GM08714 (cell line): Measurements from ENCODE around the gene PGGT1B.

Experiments
- H3K4me3 ChIP-seq: fragments of 200-500 bp; sonication (Bioruptor generic); 2 replicates; pipeline ENCODE4 v1.5.1; 2014; ENCODE audit warnings: mild to moderate bottlenecking, low read length, inconsistent platforms
- ZNF274 ChIP-seq: IDR thresholded peaks from 2 replicates; pipeline ENCODE4 v1.6.1; 2012; ENCODE audit warnings: mild to moderate bottlenecking, low read depth, low read length

The PGGT1B gene

DNA sequence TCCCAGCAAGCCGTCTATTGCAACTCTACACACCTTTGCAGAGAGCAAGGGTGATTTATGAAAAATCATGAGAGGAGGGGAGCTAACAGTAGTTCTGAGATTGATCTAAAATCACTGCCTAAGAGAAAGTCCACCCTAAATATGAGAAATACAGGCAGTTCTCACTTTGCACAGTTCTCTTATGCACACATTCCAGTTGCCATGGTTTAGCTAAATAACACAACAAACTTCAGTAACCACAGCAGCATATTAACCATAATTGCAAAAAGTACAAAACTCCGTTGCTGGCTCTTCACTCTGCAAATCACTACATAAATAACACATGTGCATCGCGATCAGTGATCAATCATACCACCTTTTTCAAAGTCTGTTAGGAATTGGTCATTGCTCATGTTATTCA is 31.1 kb downstream of the PGGT1B start:
- no peak for TF ChIP-seq ZNF274

DNA sequence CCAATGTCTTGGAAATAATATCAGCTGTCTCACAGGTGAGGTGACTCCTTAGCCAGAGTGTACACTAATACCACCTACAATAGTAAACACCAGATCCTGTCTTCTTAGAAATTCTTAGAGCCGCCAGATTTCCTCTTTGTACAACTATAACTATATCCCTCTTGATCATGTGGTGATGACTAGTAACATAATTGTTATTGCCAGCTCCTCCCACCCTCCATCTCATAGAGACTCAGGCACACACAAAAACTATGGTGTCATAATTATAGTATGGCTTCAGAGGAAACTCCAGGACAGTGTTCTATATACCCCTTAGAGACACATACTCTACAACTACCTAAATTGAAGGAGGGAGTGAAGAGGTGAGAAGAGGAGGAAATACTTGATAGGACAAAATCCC is 33.1 kb downstream of the PGGT1B start:
- H3K4me3 ChIP-seq: no peak overlapping the region
- TF ChIP-seq ZNF274: no peak

More for the DNA sequence above, 31.1 kb downstream of the PGGT1B start:
- no peak overlapping the region for H3K4me3 ChIP-seq

DNA sequence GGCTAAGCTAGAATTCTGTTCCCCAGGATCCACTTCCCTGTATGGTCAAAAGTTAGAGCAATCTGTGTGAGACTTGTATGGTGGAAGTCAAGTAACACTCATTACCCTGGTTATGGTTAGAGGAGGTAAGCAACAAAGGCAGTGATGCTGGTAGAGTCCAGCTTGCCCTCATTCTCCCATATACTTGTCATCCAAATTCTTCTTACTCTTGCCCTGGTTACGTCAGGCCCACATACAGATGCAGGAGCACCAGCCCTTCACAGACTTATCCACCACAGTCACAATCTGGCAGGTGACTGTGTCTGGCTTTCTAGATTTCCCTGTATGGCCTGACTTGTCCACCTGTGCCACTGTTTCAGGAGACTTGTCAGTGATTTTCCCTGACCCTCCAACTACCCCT is 35.4 kb downstream of the PGGT1B start:
- TF ChIP-seq ZNF274: no peak
- no peak overlapping the region for H3K4me3 ChIP-seq

DNA sequence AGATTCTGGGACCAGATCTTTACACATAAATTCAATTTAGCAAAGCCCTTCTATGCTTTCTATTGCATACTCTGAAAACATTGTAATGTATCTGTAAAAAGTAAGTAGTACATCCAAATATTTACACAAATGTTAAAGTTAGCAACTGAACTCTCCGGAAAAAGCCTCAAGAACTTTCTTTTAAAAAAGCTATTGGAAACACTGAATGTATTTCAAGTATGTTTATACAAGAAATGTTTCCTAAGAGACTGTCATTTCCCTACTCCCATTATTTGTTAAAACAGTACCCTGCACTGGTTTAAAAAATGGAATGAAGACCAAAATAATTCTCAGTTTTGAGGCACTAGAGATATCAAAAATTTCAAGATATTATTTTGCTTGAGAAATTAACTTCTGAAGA is 48.1 kb downstream of the PGGT1B start:
- no peak overlapping the region for H3K4me3 ChIP-seq
- TF ChIP-seq ZNF274: no peak

DNA sequence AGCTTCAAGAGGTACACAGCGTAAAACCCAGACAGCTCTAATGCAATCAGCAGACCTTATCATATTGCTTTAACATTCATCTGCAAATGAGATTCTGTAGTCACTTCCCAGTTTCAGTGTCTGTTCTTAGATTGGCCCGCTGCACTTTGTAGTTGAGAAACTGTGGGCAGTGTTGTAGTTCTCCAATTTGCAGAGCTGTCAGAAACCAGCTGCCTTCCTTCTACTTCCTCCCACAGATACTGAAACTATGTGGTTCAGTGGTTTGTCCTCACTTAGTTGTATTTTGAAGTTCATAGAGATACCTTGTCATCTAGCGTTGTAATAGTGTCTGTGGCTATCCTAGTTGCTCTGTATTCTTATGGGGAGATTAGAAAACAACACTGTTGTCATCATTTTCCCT is 53.4 kb downstream of the PGGT1B start:
- no peak for TF ChIP-seq ZNF274
- H3K4me3 ChIP-seq: no peak overlapping the region

DNA sequence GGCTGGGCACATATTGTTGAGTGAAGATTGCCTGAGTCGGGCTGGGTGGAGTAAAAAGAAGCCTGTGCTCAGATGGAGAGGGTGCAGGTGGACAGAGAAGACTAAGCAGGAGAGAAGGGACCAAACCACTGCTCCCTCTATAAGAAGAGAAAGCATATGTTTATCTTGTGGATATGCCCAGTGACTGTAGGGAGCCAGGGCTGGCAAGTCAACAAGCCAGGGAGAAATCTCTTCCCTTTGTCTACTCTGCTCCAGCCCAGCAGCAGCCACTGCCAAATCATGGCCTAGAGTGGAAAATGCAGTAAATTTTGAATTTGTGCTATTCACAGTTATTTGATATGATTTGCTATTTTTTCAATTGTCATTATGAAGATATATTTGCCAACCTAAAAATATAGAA is 59.7 kb downstream of the PGGT1B start:
- H3K4me3 ChIP-seq: no peak overlapping the region
- TF ChIP-seq ZNF274: no peak

DNA sequence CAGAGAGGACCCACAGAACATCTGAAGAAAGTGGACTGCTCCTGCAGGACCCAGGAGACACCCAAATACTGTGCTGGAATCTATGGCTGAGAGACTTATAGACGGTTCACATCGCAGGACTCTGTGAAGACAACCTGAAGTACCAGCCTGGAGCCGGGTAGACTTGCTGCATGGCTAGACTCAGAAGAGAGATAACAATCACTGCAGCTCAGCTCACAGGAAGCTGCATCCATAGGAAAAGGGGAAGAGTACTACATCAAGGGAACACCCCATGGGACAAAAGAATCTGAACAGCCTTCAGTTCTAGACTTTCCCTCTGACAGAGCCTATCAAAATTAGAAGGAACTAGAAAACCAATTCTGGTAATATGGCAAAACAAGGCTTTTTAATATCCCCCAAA is 66.5 kb downstream of the PGGT1B start:
- no peak for TF ChIP-seq ZNF274

DNA sequence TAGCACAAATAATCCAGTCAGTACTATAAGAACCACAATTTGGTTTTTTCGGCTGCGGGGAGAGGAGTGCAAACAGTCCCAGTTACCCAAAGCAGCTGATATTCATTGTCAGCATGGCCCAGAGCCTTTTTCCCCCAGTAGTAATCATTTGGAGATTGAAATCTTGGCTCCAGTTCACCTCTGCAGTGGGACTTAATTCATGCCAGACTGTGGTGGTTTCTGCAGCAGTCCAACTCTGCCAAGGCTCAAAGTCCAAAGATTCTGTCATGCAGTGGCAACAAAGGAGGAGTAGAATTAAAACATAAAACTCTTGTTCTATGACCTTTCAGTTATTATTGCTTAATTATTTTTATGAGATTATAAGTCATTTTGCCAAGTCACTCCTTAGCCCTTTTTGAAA is 68.0 kb downstream of the PGGT1B start:
- TF ChIP-seq ZNF274: no peak
- no peak overlapping the region for H3K4me3 ChIP-seq

More for the DNA sequence above, 66.5 kb downstream of the PGGT1B start:
- H3K4me3 ChIP-seq: no peak overlapping the region

DNA sequence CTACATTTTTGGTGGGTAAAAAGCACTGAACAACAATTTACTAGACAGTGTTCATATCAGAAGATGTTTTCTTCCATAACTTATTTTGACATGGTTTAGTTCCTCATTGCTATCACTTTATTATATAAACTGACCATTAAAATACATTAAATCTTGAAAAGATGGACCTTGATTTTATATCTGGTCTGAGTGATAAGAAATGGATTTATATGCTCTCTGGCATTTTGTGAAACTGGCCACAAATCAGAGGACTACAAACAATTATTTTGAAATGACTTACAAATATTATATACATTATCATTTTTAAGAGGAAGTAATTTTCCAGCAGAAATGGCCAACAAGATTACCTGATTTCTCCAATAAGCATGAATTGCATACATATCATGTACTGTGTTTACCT is 69.4 kb downstream of the PGGT1B start:
- TF ChIP-seq ZNF274: no peak
- H3K4me3 ChIP-seq: no peak overlapping the region

DNA sequence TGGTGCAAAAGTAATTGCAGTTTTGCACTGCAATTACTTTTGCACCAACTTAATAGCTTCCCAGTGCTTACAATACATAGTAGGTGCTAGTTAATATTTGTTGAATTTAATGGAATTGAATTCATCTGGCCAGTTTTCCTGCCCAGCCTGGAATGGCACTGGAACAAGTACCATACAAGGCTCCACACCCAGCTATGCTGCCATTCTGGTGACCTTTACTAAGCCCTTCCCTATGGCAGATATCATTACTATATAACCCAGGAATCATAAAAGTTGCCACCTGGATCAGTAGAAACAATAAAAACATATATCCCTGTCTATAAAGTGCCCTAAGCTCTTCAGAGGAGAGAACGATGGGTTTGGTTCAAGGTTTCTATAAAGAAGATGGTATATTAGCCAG is 70.6 kb downstream of the PGGT1B start:
- TF ChIP-seq ZNF274: no peak
- no peak overlapping the region for H3K4me3 ChIP-seq

DNA sequence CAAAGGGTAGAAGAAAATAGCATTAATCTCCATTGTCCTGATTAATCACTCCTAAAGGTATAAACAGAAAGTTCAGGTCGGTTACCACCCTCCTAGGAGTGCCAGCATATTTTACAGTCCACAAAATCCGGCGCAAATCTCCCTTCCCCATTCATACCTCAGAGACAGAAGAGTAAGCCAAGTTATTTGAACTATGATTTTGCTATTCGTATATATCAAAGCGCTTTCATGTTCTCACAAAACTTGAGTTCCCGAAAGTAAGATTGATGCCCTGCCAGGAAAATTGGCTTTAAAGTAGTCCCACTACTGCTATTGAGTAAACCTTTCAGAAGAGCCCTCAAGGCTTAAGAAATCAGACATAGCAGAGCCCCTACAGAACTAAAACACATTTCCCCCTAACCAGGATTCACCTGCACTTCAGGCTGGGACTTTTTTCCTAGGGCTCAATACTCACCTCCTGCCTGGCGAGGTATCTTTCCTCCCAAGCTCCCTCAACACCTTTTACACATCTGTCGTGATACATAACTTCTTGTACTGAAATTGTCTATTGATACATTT is 71.1 kb downstream of the PGGT1B start:
- TF ChIP-seq ZNF274: no peak
- no peak overlapping the region for H3K4me3 ChIP-seq

DNA sequence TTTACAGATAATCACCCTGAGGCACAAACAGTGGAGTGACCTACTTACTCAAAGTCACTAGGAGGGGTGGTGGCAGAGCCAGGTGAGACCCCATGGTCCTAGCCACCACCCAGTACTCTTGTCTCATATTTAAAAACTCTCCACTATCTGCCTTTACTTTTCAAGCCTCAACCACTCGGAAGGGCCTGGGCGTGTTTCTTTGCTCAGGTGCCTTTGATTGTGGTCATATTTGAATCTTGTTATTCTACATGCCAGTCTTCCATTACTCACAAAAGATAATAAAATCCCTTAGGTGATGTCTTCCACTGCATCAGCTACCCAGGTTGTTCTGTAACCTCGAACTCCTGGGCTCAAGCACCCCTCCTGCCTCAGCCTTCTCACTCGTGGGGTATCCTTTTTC is 72.3 kb downstream of the PGGT1B start:
- H3K4me3 ChIP-seq: no peak overlapping the region

DNA sequence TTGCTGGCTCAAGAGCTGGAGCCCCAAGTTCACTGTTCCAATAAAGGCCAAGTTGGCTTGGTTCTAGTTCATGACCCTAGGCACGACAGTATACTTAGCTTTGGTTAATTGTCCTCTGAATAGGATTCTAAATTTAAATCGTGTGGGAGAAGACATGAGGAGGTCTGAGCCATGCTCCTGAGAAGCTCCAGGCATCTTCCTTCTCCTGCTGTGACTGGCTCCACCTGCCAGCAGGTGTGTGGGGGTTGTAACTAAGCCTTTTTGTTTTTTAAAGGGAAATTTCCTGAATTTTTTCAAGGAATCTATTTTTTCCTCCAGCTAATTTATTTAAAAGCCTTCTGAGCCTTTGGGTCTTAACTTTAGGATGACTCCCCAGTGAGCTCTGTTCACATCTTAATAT is 72.8 kb downstream of the PGGT1B start:
- no peak overlapping the region for H3K4me3 ChIP-seq
- TF ChIP-seq ZNF274: no peak

More for the DNA sequence above, 72.3 kb downstream of the PGGT1B start:
- TF ChIP-seq ZNF274: no peak

DNA sequence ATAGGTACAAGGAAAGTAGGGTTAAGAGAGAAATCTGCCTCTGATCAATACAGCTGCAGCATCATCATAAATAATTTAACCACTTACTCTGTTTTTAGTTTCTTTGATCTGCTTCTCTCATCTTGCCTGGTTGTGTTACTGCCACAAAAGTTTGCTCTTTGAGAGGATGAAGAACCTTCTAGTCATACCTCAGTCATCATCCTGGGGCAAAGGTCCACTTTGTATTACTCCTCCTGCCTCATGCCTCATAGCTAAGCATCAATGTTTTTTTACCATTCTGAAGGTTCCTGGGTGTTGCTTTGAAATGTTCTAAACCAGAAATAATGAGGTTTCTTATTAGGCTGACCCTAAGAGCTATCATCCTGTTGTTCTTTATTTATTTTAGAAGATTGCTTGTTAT is 75.9 kb downstream of the PGGT1B start:
- H3K4me3 ChIP-seq: no peak overlapping the region
- no peak for TF ChIP-seq ZNF274

DNA sequence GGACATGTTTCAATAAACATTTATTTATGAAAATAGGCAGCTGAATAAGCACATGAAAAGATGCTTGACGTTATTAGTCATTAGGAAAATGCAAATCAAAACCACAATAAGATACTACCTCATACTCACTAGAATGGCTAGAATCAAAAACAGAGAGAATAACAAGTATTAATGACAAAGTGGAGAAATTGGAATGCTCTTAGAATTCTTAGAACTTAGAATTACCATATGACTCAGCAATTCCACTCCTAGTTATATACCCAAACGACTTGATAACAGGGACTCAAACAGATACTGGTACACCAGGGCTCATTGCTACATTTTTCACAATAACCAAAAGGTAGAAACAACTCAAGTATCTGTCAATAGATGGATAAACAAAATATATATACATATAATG is 77.9 kb downstream of the PGGT1B start:
- TF ChIP-seq ZNF274: no peak
- no peak overlapping the region for H3K4me3 ChIP-seq

DNA sequence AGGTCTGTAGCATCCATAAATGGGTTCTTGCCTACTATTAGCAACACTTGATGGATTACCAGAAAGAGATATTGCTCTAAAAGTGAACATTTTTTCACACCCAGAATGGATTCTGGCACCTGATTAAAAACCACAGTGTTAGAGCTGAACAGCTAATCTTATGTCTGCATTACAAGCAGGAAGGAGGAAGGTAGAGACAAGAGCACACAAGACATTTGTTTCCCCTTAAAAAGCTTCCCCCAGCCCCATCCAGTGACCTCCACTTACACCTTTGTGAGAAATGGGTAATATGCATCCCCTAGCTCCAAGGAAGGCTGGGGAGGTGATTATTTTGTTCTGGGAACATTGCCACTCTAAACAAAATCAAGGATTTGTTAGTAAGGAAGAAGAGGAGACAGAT is 80.9 kb downstream of the PGGT1B start:
- TF ChIP-seq ZNF274: no peak
- H3K4me3 ChIP-seq: no peak overlapping the region
